ENCODE results near the gene CPEB3. TPM values are rescaled to one million over a fixed set of nuclear protein-coding genes. Genes with fewer than 3 reads are reported as not detected.

CPEB3 gene
- total and polyA plus RNA-seq, 11 donors: 1.5 to 17.2 (median 9.9) TPM

DNA sequence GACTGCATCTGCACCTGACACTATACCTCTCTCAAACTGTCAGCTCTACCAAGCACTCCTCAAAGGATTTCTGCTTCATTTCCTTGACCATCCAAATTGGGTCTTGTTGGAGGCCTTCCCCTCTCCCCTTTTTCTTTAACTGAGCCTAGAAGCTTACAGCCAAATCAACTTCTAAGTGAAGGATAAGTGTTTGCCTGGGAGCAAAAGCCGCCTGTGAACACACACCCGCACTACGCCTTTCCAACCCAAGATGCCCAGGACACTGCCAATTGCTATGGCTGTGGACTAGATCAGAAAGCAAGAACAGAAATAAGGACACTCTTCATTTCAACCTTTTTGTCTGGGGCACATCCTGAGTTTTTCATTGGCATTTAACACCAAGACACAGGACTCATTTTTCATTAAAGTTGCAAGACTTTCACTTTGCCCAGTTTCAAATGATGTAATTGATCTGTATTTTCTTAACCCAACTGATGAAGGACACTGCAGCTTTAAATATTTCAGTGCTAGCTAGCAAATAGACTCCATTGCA is 52.8 kb downstream of the CPEB3 start:
- no peak for ATAC-seq
- peaks cover 0 to 25% (median 3%) of the 10 kb centered on the region in 9 donors for H3K36me3 ChIP-seq
- no peaks in the 10 kb centered on the region for H3K27me3 ChIP-seq
- peak overlapping the region; percentile 49 to 82 (median 75) for H3K4me3 ChIP-seq
- H3K4me1 ChIP-seq: peaks cover 0 to 53% (median 21%) of the 10 kb centered on the region in 12 donors
- 62 to 84% (median 70%) methylated on average over 3 of the region's 3 CpGs for WGBS, 4 donors
- peak overlapping the region; percentile 62 to 91 (median 88) for H3K27ac ChIP-seq
- intact Hi-C loops (cut with DNase I): loop anchor here in 5 of 10 donors (2.0 to 10.0 kb wide), 6 partner anchors 53 to 197 kb away; partner anchors contain the start of genes CPEB3 (in 3 of the 5) and MARCHF5 (in 3 of the 5)
- no peak for DNase-seq
- H3K9me3 ChIP-seq: no peaks in the 10 kb centered on the region
- TF ChIP-seq, protein P1, sequence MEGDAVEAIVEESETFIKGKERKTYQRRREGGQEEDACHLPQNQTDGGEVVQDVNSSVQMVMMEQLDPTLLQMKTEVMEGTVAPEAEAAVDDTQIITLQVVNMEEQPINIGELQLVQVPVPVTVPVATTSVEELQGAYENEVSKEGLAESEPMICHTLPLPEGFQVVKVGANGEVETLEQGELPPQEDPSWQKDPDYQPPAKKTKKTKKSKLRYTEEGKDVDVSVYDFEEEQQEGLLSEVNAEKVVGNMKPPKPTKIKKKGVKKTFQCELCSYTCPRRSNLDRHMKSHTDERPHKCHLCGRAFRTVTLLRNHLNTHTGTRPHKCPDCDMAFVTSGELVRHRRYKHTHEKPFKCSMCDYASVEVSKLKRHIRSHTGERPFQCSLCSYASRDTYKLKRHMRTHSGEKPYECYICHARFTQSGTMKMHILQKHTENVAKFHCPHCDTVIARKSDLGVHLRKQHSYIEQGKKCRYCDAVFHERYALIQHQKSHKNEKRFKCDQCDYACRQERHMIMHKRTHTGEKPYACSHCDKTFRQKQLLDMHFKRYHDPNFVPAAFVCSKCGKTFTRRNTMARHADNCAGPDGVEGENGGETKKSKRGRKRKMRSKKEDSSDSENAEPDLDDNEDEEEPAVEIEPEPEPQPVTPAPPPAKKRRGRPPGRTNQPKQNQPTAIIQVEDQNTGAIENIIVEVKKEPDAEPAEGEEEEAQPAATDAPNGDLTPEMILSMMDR (IDR thresholded peaks at IDR 0.05): no peak
- no peak for TF ChIP-seq POLR2A (IDR thresholded peaks at IDR 0.05)

DNA sequence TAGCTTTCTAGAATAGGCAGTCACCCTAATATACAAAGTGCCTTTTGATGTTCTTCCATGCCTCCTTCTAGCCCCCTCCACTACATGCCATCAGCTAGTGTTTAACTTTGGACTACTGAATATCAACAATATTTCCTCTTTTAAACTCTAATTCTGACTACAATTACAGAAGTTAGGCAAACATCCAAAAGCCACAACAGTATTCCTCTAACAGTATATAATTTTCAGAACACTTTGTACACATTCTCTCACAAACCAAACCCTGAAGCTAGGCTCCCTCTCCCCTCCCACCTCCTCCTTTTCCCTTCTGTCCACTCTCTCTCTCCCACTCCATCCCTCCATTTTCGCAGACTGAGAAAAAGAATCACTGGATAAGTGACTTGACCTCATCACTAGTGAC is 59.7 kb downstream of the CPEB3 start:
- no peak for ATAC-seq
- Histone ChIP-seq H3K36me3 (peaks cover 0 to 56% (median 26%) of the 10 kb centered on the region in 9 donors), H3K27me3 (no peaks in the 10 kb centered on the region), H3K27ac (no peak overlapping the region), H3K4me3 (no peak overlapping the region), H3K4me1 (peaks cover 0 to 42% (median 15%) of the 10 kb centered on the region in 12 donors), H3K9me3 (no peaks in the 10 kb centered on the region)
- 72 to 90% (median 86%) methylated on average over 1 of the region's 1 CpG for WGBS, 4 donors
- DNase-seq: no peak
- TF ChIP-seq POLR2A (IDR thresholded peaks at IDR 0.05): no peak
- TF ChIP-seq, protein P1 (IDR thresholded peaks at IDR 0.05): no peak
- intact Hi-C loops (cut with DNase I): loop anchor here in 3 of 10 donors (10.0 kb wide), 3 partner anchors 106 to 204 kb away; no protein-coding TSS in a partner anchor

DNA sequence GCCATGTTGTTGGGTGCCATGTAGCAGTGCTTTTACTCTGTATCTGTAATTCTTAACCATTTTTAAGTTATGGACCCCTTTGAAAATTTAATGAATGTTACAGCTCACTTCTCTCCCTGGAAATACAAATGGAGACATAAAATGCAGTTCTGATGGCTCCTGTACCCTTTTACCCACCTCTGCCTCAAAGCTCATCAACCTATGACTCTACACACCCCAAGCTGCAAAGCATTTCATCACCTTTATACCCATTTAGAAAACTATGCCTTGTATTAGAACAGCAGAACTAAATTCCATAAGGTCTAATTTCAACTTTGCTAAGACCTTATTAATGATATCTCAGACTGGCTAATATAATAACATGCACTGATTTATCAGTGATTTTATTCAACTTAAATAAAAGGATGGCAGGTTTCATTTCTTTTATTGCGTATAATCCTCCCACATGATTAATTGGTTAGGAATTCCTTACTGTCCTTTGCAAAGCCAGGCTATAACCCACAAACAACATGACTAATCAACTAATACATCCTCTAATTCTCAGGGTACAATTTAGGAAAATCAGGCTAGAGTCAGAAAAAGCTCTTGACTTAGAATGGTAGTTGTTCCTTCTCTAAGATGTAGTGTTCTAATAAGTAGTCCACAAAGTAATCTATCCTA is 68.1 kb downstream of the CPEB3 start:
- Histone ChIP-seq H3K27me3 (no peaks in the 10 kb centered on the region), H3K4me1 (peaks cover 0 to 14% (median 0%) of the 10 kb centered on the region in 12 donors), H3K4me3 (no peak overlapping the region), H3K36me3 (peaks cover 0 to 23% (median 11%) of the 10 kb centered on the region in 9 donors), H3K27ac (no peak overlapping the region), H3K9me3 (no peaks in the 10 kb centered on the region)
- DNase-seq: no peak
- ATAC-seq: no peak
- intact Hi-C loops (cut with DNase I): no loop called here
- 79 to 95% (median 87%) methylated on average over 1 of the region's 1 CpG for WGBS, 4 donors
- TF ChIP-seq POLR2A (IDR thresholded peaks at IDR 0.05): no peak
- TF ChIP-seq, protein P1 (IDR thresholded peaks at IDR 0.05): no peak

DNA sequence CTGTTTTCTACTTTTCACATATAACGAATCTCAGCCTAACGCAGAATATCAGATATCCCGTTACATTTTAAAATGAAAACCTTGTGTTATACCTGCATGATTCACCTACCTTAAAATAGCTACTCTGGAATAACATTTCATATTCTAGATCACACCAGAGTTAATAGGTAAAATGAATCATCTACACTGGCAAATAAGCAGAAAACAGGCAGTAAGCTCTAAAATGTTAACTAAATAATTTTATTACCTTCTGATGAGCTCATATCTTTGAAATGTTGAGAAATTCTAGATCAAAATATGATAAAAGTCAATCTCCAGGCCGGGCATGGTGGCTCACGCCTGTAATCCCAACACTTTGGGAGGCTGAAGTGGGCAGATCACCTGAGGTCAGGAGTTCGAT is 71.3 kb downstream of the CPEB3 start:
- no peak for TF ChIP-seq POLR2A (IDR thresholded peaks at IDR 0.05)
- peaks cover 0 to 4% (median 0%) of the 10 kb centered on the region in 12 donors for H3K4me1 ChIP-seq
- peaks cover 0 to 21% (median 5%) of the 10 kb centered on the region in 9 donors for H3K36me3 ChIP-seq
- H3K27me3 ChIP-seq: no peaks in the 10 kb centered on the region
- WGBS, 4 donors: 87 to 93% (median 88%) methylated on average over 6 of the region's 6 CpGs
- H3K4me3 ChIP-seq: no peak overlapping the region
- intact Hi-C loops (cut with DNase I): no loop called here
- H3K27ac ChIP-seq: no peak overlapping the region
- ATAC-seq (no peak), DNase-seq (no peak)
- H3K9me3 ChIP-seq: no peaks in the 10 kb centered on the region

Measured in heart left ventricle (tissue), 16 donors.